Measurements from ENCODE around the gene OSBPL3.

The OSBPL3 gene

GRCh38 chr7:24978843-24979469, 1.0 kb downstream of the OSBPL3 start:
- no peak for DNase-seq

DNA sequence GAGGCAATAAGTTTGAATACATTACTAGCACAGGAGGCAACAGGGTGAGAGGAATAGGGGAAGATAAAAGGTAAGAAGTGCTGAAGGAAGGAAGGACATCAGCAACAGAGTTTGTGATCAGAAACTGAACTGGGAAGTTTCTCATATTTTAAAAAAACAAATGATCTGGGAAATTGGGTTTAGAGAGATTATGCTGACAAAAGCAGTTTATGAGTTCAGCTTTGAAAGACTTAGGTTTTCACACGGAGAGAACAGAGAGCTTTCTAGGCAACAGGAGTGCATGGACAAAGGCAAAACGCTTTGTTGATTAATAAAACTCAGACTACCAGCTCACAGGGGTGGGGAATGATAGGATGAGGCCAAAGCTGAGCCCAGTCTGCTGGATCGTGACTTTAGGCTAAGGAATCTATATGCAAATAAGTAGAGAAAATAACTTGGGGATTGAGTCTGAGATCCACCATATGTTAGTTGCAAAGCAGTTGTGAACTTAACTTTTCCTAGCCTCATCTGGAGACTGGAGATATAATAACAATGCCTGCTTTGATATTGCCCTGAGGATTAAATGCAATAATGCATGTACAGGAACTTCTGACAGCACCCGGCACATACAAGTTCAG, 4.2 kb downstream of the OSBPL3 start:
- no peak for DNase-seq

DNA sequence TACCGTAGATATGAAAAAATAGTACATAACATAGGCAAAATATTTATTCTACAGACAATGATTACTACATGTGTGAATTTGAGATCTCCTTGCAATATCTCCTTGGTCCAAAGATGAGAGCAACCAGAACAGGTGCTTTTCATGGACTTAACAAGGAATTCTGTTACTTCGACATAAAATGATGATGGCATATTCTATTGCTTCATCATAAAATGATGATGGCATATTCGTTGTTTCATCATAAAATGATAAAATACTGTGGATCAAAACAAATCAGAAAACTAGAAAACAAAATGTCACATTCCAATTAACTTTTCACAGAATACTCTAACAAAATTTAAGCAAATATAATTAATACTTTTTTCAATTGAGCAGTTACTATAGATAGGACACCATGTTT, 4.8 kb downstream of the OSBPL3 start:
- DNase-seq = no peak

DNA sequence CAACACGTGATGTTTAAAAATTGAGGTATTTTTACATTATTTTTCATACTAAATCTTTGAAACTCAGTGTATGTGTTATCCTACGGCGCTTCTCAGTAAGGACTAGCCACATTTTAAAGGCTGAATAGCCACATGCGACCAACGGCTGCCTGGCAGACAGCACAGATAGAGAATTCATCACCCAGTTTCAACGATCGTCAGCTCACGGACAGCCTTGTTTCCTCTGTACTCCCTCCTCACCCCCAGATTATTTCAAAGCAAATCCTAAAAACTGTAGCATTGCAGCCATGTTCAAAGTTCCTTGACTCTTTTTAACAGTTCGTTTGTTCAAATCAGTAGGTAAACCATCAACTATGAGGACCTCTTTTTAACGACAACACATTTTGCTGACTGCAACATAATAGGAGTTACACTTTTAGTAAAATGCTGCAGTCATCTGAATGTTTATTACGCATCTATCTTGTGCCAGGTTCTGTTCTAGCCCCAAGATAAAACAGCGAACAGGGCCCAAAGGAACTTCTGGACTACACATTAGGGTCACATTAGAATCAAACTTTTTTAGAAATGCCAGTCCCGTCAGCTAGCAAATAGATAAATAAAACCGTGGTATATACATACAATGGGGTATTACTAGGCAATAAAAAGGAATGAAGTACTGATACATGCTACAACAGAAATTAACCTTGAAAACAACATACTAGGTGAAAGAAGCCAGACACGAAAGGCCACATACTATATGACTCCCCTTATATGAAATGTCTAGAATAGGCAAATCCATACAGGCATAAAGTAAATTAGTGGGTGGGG, 5.7 kb downstream of the OSBPL3 start:
- DNase-seq = no peak

- DNase-seq = no peak
Measured at GRCh38 chr7:24972991-24973390, 7.0 kb downstream of the OSBPL3 start.

GRCh38 chr7:24972166-24972477, 7.9 kb downstream of the OSBPL3 start:
- no peak for DNase-seq

DNA sequence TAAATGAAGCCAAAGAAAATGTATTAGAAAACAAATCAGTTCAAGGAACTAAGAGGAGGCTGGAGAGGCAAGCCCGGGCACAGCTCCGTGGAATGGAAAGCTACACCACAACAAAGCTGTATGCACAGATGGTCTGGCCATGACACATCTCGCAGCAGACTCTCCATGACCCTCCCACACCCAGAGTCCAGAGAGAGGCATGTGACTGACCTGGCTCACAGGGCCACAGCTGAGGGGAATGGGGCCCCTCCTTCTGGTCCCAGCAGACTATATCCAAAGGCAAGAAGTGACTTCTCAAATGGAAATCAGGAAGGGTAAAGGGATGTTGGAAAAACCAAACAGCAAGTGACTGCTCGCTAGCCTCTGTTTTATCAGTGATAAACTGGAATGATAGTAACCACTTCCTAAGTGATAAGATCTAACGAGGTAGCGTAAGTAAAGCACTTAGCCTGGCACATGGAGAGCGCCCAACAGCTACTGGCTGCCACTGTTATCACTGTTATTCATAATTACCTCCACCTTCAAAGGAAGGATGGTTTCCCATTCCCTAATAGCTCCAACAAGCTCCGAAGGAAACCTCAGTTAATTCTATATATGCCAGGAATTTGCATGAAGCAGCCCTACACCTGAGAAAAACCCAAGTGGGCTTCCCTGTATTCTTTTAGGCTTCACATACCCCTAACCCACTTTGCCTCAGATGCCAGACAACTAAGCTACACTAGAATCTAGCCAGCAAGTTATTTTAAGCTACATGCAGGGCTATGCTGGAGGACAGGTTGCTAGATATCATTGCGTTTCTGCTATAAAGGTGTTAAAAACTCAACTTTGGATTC, 8.4 kb downstream of the OSBPL3 start:
- peak; percentile 29 for DNase-seq

DNA sequence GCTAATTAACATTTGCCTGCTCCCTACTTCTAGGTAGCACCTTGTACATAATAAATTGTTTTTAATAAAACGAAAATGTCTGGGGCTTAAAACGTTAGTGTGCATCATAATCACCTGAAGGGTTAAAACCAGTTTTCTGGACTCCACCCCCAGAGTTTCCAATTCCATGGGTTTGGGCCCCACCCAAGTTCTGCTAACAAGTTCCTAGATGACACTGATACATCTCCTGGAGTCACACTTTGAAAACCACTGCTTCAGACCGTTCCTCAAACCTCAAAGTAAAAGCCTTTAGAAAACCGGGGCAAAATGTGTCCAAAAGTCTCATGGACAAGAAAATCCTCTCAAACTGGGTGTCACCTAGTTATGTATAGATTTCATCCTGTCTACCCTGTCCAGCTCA, 9.3 kb downstream of the OSBPL3 start:
- DNase-seq = no peak

DNA sequence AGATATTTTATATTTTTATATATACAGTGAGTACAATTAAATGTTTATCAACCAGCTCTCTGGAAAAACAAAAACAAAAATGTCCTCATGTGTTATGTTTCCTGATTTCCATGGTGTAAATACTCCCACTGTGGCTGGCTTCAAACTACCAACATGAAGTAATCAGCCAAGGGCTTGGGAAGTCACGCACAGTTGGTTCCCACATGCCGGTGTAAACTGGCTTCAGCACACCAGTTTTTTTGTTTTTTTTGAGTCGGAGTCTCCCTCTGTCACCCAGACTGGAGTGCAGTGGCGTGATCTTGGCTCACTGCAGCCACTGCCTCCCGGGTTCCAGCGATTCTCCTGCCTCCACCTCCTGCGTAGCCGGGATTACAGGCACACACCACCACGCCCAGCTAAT, 11.8 kb downstream of the OSBPL3 start:
- peak; percentile 14 for DNase-seq

DNA sequence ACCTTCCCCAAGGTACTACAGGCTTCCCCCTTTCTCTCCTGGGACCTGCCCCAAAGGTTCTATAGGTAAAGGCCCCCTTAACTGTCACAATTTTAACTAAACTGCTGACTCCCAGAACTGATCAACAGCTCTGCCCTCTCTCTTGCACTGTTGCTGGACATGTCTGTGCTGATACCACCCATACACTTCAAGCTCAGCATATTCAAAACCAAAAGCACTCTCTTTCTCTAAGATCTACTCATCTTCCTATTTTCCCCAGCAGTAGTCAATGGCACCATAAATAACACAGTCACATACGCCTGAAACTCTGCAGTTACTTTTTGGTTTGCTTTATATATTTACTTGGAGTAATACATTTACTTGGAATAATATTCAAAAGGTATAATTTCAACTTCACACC, 12.3 kb downstream of the OSBPL3 start:
- DNase-seq = no peak

GRCh38 chr7:24966802-24967201, 13.2 kb downstream of the OSBPL3 start:
- DNase-seq = no peak

GRCh38 chr7:24965831-24966708, 13.9 kb downstream of the OSBPL3 start:
- peak; percentile 72 for DNase-seq

DNA sequence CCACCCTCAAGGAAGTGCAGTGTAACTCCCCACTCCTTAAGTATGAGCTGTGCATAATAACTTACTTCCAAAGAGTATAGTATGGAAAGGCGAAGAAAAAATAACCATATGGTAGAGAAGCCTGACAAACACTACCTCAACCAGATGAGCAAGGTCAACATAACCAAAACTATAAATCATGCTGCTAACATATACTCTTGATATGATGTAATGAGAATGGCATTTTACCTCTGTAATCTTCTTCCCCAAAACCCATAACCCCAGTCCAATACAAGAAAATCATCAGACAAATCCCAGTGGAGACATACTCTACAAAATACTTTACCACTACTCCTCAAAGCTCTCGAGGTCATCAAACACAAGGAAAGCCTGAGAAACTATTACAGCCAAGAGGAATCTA, 15.8 kb downstream of the OSBPL3 start:
- DNase-seq = no peak

GRCh38 chr7:24963218-24963617, 16.8 kb downstream of the OSBPL3 start:
- DNase-seq = no peak

- no peak for DNase-seq
Measured at GRCh38 chr7:24962418-24962962, 17.5 kb downstream of the OSBPL3 start.

GRCh38 chr7:24959735-24960485, 20.1 kb downstream of the OSBPL3 start:
- DNase-seq = no peak

- no peak for DNase-seq
Measured at GRCh38 chr7:24958399-24958798, 21.6 kb downstream of the OSBPL3 start.

DNA sequence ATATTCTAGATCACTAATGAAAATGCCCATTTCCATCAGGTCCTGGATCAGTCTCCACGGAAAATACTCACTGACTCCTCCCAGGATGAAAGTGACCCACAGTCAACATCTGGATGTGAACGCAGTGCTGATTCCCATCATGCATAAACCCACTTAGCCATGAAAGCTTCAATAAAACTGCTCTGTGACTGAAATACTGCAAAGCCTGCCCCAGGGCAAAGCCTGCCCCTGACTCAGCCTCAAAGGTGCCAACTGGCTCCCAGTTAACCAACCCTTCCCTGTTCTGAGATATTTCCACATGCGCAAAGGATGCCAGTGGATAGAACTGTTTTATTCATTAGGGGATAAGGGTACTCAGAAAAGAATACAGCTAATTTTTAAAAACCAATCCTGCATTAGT, 24.0 kb downstream of the OSBPL3 start:
- DNase-seq = no peak

DNA sequence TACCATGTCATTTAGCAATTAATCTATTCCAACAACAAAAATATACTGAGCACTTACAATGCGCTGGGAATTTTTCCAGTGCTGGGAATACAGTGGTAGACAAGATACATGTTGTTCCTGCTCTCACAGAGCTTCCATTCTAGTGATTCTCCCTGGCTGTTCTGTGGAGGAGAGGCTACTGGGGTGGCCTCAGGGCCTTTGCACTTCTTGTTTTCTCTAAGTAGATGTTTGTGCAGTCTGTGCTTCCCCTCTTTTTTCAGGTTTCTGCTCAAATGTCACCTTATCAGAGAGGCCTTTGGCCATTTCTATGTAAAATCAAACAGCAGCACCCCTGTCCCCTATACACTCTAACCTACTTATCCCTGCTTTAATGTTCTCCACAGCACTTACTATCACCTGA, 24.7 kb downstream of the OSBPL3 start:
- DNase-seq = no peak

- DNase-seq = no peak
Measured at GRCh38 chr7:24952464-24952863, 27.5 kb downstream of the OSBPL3 start.

- DNase-seq = no peak
Measured at GRCh38 chr7:24951441-24951980, 28.5 kb downstream of the OSBPL3 start.

All from NCI-H510A (cell line).